Vein endothelial cell (primary cell): ENCODE results near the gene KNG1. TPM values are rescaled to one million over a fixed set of nuclear protein-coding genes. Genes with fewer than 3 reads are reported as not detected.

Source experiments
- small RNA-seq: library from RNA; depleted of rRNA; stranded (forward); fragments of <200 nt; gene quantifications from one replicate; pipeline ENCODE3, GENCODE V24; 2012
- total RNA-seq: library from RNA; depleted of rRNA; stranded (reverse); fragments of >200 nt; gene quantifications from 2 replicates; pipeline ENCODE4 v1.2.3, GENCODE V29; 2012

KNG1 gene
- total RNA-seq, result not detected in 2 replicates

DNA sequence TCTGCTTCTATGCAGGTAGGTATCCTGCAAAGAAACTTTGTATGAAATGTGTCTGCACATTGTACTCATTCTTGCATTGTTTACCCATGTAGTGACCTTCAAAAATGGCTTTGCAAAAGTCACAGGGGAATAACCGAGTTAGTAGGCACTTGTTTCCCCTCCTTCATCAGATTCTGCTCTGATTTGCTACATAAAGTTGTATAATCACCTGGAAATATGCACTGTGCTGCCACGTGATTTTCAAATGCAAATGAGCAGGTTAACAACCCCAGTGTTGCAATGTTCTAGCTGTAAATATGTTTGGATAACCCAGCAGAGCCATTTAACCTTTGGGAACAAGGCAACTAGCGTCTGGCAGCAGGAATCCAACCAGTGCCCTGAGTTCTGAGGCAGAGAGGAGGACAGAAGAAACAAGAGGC lies at the start of gene KNG1:
KNG1 (plus strand) TSS at position 321 of the 419 bp plus-strand sequence. CDS start 184 bp downstream, outside the sequence.

GRCh38 chr3:186783058-186783730 lies 66.0 kb downstream of the KNG1 start, which contains the start of gene EIF4A2:
TSS of gene EIF4A2 (plus strand) at chr3:186783577. CDS start at chr3:186783611, 34 bp downstream.

Small RNA genes within 50 kb of the gene (small RNA-seq; reads per million reads assigned to genes)
- not detected for gene RF00092
- gene RNU6-1105P, result not detected
- not detected for gene SNORA4
- gene SNORA63, result not detected
- not detected for gene SNORA81
- not detected for gene SNORD2

Other genes with a start within 250 kb of the KNG1 start
- 1.3 TPM in 2 replicates for gene CRYGS, start 173.0 kb upstream of the KNG1 start, total RNA-seq
- gene TBCCD1, start 150.0 kb upstream of the KNG1 start, total RNA-seq, result 16.3 and 23.8 TPM in 2 replicates
- 41.8 and 56.0 TPM in 2 replicates for gene DNAJB11, start 146.6 kb upstream of the KNG1 start, total RNA-seq
- gene AHSG, start 104.3 kb upstream of the KNG1 start, total RNA-seq, result not detected in 2 replicates
- gene FETUB, start 77.0 kb upstream of the KNG1 start, total RNA-seq, result not detected in 2 replicates
- not detected in 2 replicates for gene HRG, start 51.3 kb upstream of the KNG1 start, total RNA-seq
- 383 and 453 TPM in 2 replicates for gene EIF4A2, start 66.2 kb downstream of the KNG1 start, total RNA-seq
- 13.4 and 22.9 TPM in 2 replicates for gene RFC4, start 89.1 kb downstream of the KNG1 start, total RNA-seq
- not detected in 2 replicates for gene ADIPOQ, start 125.4 kb downstream of the KNG1 start, total RNA-seq
- gene ST6GAL1, start 213.2 kb downstream of the KNG1 start, total RNA-seq, result 84.9 and 106 TPM in 2 replicates